ENCODE data around the gene ZNF239.
"Not testable (repeated sequence)": the region's sequence is repeated elsewhere in the genome, so short reads cannot be mapped to it uniquely, and the experiment has no call there.

ZNF239 gene

DNA sequence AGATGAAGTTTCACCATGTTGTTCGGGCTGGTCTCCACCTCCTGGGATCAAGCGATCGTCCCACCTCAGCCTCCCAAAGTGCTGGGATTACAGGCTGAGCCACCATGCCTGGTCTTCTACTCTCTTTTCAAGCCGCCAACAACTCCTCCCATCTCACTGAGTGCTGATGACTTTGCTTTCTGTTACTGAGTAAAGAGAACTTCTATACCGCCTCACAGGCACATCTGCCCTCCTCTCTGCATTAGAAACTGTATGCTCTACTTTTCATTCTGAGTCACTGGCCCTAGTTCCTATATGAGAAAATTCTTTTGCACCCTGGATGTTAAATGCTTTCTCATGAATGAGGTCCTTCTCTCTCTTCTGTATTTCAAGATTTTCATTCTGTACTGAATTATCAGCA, 2.2 kb upstream of the ZNF239 start:
- DNase-seq (ENCODE audit: low read depth) = no peak

GRCh38 chr10:43576062-43576461, 1.6 kb upstream of the ZNF239 start:
- no peak for DNase-seq (ENCODE audit: low read depth)

DNA sequence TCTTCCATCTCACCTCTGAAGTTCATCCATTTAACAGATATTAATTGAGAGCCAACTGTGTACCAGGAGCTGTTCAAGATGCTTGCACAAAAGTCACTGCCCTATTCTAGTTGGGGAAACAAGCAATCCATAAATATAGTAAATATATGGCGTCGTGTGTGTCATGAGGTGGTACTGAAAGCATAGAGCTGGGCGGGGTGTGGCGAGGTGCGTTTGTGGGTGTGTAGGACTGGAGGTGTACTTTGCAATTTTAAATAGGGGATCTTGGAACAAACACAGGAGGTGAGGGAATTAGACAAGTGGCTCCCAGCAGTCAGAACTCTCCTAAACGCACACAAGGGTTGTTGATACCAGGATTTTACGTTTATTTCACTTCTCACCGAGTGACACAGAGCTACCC, 490 bp upstream of the ZNF239 start:
- DNase-seq (ENCODE audit: low read depth) = no peak

DNA sequence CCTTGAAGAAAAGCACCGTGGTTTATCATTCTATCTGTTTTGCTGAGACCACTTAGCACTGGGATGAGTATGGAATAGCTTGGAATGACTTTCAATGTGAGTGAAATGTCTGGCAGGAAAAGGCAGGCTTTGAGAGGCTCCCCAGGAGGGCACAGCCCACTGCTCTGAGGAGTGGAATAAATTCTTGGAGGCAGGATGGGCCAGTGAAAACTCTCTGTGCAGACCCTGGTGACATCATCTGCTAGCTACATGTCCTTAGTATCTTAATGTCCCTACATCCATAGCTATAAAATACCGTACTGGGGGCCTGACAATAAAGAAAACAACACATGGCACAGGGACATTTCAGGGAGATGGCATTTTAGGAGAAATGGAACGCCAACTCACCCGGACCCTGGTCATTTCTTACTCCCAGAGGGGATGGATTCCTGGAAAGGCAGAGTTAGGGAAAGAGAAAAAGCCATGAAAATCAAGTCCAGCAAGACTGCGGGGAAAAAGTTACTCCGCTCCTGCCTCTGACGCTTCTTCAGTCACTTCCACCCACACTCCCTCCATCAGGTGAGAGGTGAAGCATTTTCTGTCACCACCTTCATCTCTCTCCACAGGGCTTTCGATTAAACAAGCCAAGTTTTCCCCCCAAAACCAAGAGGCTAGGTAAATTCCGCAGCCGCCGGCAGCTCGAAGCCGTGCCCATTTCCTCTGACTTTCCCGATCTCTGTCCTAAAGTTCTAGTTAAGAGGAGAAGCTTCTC, 991 bp downstream of the ZNF239 start:
- no peak for DNase-seq (ENCODE audit: low read depth)

GRCh38 chr10:43570971-43571370, 3.4 kb downstream of the ZNF239 start:
- no peak for DNase-seq (ENCODE audit: low read depth)

- no peak for DNase-seq (ENCODE audit: low read depth)
These were observed 4.7 kb downstream of the ZNF239 start for GRCh38 chr10:43569681-43570080.

DNA sequence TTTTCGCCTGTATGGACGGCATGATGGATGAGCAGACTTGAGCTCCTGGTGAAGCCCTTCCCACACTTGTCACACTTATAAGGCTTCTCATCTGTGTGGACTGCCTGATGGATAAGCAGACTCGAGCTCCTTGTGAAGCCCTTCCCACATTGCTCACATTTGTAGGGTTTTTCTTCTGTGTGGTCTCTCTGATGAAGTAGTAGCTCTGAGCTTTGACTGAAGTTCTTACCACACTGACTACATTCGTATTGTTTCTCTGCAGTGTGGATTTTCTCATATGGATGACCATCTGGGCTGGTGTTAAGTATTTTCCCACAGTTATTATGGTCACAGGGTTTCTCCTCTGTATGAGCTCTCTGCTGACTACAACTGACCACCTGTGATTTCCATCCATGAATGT, 17.2 kb downstream of the ZNF239 start:
- DNase-seq (ENCODE audit: low read depth) = no peak

DNA sequence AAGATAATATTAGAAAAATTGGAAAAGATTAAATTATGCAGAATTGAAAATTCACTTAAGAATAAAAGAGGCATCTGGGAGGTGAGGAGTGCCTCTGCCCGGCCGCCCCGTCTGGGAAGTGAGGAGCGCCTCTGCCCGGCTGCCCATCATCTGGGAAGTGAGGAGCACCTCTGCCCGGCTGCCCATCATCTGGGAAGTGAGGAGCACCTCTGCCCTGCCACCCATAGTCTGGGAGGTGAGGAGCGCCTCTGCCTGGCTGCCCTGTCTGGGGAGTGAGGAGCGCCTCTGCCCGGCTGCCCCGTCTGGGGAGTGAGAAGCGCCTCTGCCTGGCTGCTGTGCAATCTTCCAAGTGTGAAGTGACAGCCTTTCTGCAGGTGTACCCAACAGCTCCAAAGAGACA, 30.7 kb downstream of the ZNF239 start:
- DNase-seq (ENCODE audit: low read depth) = not testable (repeated sequence)

DNA sequence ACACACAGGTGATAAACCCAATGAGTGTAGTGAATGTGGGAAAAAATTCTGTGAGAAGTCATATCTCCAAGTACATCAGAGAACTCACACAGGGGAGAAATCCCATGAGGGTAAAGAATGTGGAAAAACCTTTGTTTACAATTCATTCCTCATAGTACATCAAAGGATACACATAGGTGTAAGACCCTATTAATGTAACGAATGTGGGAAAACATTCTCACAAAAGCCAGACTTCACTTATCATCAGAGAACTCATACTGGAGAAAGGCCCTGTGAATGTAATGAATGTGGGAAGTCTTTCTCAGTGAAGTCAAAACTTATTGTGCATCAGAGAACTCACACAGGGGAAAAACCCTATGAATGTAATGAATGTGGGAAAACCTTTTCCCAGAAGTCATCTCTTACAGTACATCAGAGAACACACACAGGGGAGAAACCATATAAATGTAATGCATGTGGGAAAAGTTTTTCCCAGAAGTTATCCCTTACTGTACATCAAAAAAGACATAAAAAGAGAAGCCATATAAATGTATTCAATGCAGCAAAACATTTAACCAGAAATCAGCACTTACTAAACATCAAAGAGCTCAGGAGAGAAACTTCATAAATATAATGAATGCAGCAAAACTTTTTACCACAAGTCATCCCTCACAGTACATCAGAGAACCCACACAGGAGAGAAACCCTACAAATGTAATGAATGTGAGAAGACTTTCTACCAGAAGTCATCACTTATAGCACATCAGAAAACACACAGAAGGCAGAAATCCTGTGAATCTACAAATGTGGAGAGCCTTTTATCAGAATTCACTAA, 49.8 kb downstream of the ZNF239 start:
- DNase-seq (ENCODE audit: low read depth) = no peak

Data from HS-27A (cell line).